Measurements from ENCODE around the gene TMEM98.
"Not testable (repeated sequence)": the region's sequence is repeated elsewhere in the genome, so short reads cannot be mapped to it uniquely, and the experiment has no call there.

- TF ChIP-seq CTCF (conservative IDR thresholded peaks at IDR 0.05; ENCODE audit: low read depth, low read length); POLR2A (IDR thresholded peaks at IDR 0.05; ENCODE audit: low read depth, low read length); SMC3 (IDR thresholded peaks at IDR 0.05; ENCODE audit: low read depth, low read length): not testable (repeated sequence)
These were observed 53.7 kb downstream of the TMEM98 start for GRCh38 chr17:32981611-32982010.

Data from IMR-90 (cell line).